GM21360 (cell line): ENCODE results near the gene UBE3C.

Source experiments
- ATAC-seq: cut with Tn5 transposase; IDR thresholded peaks from one replicate; pipeline ENCODE4 v1.9.1; 2021; ENCODE audit warnings: mild to moderate bottlenecking, moderate library complexity; ENCODE audit not compliant: unreplicated experiment

UBE3C gene

GRCh38 chr7:157284229-157285014, 145.7 kb downstream of the UBE3C start:
- no peak for ATAC-seq

- ATAC-seq = no peak
Observed at GRCh38 chr7:157291404-157292080, 152.8 kb downstream of the UBE3C start.

- ATAC-seq = no peak
Observed at GRCh38 chr7:157292258-157292657, 153.5 kb downstream of the UBE3C start.

DNA sequence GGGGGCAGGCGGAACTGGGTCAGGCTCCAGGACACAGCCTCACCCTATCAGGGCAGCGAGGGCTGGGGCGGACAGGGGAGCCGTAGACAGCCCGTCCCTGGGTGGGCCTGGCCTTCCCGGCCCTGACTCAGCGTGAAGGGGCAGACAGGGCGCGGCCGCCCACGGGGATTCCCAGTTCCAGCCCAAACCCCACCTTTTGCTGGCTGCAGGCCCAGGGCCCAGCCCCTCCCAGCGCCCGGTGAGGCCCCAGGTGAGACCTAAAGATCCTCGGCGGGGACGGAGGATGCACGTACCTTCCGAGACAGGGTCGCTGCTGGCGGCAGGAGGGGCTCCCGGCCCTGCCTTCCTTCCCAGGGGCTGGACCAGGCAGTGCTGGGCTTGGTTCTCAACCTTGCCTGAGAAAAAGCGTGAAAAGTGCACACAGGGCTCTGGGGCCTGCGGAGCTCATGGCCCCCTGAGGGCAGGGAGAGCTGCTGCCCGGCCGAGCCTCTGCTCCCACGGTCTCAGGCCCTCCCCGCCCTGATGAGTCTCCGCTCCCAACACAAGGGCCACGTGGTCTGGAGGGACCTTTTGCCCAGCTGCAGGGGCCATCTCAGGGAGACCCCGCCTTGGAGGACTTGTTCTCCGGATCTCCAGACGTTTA, 154.2 kb downstream of the UBE3C start:
- no peak for ATAC-seq

- ATAC-seq = no peak
Observed at GRCh38 chr7:157293413-157293788, 154.7 kb downstream of the UBE3C start.

- no peak for ATAC-seq
Observed at GRCh38 chr7:157294773-157295172, 156.0 kb downstream of the UBE3C start.

GRCh38 chr7:157295338-157295737, 156.6 kb downstream of the UBE3C start:
- ATAC-seq = no peak

DNA sequence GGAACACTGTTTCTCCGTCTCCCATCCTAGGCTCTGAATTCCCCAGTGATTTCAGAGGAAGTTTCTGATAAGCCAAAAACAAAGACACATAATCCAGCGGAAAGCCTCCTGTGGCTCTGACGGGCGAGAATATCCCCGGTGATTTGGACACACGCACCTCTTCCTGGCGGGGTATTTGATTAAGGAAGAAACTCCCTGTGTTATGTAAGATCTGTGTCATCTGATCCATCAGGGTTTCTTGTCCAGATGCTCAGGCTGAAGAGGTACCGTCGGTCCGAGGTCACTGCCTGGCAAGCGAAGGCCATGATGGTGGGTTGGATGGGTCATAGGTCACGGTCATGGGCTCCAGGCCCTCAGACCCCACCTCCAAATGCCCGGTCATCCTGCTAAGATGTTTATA, 158.5 kb downstream of the UBE3C start:
- no peak for ATAC-seq

GRCh38 chr7:157299317-157299612, 160.5 kb downstream of the UBE3C start:
- no peak for ATAC-seq

GRCh38 chr7:157299613-157300368, 161.1 kb downstream of the UBE3C start:
- no peak for ATAC-seq

DNA sequence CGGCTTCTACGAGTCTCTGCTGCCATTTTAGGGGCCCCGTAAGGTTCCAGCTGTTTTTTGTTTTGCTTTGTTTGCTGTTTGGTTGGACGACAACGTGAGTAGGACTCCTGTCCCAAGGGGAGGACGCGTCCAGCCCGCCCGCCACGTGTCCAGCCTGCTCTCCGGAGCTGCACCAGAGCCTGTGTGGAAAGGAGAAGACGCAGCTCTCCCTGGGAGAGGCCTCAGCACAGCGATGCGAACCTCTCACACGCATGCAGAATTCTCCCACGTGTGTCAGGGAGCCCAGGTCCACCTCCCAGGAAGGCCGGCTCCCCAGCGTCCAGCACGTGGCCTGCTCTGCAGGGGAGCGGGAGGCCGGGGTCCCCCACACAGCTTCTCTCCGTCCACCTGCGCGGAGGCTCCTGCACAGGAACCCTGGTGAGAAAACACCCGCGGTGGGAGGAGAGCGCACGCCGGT, 161.7 kb downstream of the UBE3C start:
- no peak for ATAC-seq

DNA sequence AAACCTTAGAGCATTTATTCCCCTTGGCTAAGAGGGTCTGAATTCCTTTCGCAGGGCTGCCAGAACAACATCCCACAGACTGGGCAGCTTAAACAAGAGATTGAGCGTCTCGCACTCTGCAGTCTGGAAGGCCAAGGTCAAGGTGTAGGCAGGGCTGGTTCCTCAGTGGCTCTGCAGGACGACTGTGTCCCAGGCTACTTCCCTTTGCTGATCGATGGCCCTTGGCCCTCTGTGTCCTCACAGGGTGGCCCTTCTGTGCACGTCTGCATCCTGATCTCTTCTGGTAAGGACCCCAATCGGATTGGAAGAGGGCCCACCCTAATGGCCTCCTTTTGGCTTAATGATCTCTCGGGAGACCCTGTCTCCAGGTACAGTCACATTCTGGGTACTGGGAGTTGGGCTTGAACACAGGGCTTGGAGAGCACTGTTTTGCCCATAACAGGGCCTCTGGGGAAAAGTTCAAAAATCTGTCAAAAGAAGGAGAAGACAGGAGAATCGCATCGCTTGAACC, 162.9 kb downstream of the UBE3C start:
- no peak for ATAC-seq

DNA sequence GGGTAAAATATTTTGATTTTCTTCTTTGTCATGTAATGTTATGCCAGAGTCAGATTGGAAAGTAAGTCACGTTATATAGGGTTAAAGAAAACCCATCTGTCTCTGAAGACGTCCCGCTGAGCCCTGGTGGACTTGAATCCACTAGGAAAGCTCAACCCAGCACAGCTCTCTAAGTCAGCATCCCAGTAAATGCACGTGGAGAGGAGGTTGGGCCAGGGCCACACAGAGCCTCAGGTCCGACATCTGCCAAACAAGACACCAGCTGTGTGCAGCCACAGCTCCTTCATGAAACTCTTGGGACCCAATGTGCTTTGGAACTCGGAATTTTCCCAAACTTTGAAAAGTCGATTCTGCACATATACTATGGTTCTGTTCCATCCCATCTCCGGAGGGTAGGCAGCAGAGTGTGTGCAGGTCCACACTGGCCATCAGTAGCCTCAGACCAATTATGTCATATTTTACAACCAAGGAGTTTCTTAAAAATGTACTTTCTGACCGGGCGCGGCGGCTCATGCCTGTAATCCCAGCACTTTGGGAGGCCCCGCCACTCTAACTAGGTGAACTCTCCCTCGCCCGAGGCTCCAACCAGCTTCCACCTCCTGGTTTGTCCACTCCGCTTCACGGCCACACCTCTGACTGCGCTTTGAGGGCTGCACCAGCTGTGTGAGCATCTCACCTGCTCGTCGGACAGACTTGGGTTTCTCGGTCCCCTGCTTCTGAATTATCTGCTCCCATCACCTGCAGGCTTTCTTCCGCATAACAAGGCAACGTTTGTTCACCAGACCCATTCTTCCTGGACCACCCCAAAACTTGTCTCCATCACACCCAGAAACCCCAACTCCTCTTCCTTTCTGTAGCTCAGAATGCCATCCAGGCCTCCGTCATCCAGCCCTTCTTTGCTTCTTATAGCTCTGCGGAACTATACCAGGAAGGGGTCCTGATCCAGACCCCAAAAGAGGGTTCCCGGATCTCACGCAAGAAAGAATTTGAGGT, 168.4 kb downstream of the UBE3C start:
- ATAC-seq = no peak

DNA sequence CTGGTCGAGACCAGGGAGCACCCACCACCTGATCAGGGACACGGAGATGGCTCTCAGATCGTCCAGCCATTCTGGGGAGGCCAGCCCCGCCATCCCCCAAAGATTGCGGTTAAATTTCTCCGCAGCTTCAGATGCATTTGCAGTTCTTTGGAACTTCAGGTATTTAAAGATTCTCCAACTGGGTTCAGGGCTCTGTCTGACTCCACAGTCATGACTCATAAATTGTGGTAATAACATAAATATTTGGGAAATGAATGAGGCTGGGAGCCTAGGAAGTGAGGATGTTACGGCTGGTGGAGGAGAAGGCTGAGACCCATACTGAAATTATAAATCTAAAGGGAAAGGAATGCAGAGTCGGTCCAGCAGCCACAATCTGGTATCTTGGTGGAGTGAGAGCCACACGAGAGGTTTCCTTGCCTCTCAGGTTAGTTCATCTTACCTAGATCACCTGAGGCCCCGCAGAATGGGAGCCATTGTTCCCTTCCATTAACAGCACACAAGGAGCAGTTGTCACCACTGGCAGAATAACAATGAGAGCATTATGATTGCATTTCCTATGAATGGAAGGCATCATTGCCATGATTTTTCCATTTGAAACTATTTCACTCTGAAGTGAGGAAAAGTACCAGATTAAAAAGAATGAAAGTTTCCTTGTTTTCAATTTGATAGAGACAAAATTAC, 171.4 kb downstream of the UBE3C start:
- no peak for ATAC-seq

GRCh38 chr7:157310676-157311185, 172.0 kb downstream of the UBE3C start:
- no peak for ATAC-seq

- no peak for ATAC-seq
Observed at GRCh38 chr7:157312941-157313340, 174.2 kb downstream of the UBE3C start.

DNA sequence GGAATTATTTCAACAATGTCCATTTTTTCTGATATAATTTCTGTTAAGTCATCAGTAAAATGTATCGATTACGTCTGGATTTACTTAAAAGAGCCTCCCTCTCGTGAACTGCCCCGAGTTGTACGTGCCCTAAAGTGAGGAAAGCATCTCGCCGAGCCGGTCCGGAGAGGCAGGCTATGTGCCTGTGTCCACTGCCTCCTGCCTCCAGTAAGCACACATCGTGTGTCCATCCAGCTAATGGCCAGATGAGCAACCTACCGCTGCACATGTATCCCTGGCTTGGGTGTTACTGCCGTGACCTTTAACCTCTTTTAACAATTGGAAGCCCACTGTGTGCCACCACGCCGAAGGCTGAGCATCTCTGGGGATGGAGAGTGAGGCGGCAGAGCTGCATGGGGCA, 174.9 kb downstream of the UBE3C start:
- ATAC-seq = no peak

DNA sequence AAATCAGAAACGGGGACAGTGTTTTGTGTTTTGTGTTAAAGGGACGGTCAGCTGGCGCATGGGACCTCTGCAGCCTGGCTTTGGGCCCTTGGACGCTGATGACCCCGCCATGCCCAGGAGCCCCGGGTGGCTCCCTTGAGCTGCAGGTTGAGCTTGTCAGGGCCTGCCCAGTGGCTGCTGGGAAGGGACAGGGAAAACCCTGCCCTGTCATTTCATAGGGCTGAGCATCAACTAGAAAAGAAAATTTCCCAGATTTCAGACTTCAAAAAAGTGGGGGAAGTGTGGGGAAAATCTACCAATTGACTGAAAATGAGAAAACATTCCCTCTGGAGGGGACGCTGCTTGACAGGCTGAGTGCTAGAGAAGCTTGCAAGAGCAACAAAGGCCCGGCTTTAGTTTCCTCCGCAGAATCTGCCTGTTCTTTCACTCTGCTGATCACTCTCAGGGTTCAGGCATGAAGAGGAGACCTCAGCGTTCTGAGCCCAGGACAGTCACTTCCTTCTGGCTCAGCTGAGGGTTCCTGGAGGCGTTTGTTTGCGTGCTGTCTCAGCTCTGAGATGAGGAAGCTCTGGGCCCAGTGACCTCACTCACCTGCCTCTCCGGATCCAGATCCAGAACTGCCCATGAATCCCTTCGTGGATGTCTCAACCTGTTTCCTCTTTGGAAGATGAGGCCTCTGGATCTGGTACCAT, 179.4 kb downstream of the UBE3C start:
- peak; percentile 83 for ATAC-seq
